K562 (cell line): ENCODE results near the gene SLC6A16. TPM values are rescaled to one million over a fixed set of nuclear protein-coding genes. Genes with fewer than 3 reads are reported as not detected.

ENCODE experiments used
- BDP1 ChIP-seq: IDR thresholded peaks from 3 replicates; pipeline ENCODE4 v1.6.1; 2011; ENCODE audit not compliant: insufficient read length, insufficient read depth
- CBFB ChIP-seq: sonication (generic); formaldehyde crosslinking; IDR thresholded peaks from 2 replicates; pipeline ENCODE4 v1.4.0; 2020; ENCODE audit warnings: mild to moderate bottlenecking, missing genetic modification reagents
- CEBPB ChIP-seq: fragments of 450-650 bp; IDR thresholded peaks from 2 replicates; pipeline ENCODE4 v1.6.1; 2016; ENCODE audit warnings: missing genetic modification characterization, missing compliant biosample characterization
- CREBBP ChIP-seq: IDR thresholded peaks from one replicate; pipeline ENCODE4 v1.6.1; 2012; ENCODE audit warnings: low read depth, mild to moderate bottlenecking, control low read depth, inconsistent platforms, low read length
- FUS ChIP-seq: fragments of 200-400 bp; formaldehyde crosslinking; optimal IDR thresholded peaks from 2 replicates; pipeline ENCODE3; 2017; ENCODE audit warnings: low read depth, low read length
- HNRNPH1 ChIP-seq: fragments of 200-400 bp; formaldehyde crosslinking; optimal IDR thresholded peaks from 2 replicates; pipeline ENCODE3; 2017; ENCODE audit warnings: low read depth, mild to moderate bottlenecking, low read length, moderate library complexity
- NFATC3 ChIP-seq: fragments of 450-650 bp; IDR thresholded peaks from 2 replicates; pipeline ENCODE4 v1.6.1; 2017; ENCODE audit warnings: mild to moderate bottlenecking
- NFYB ChIP-seq: IDR thresholded peaks from 2 replicates; pipeline ENCODE4 v1.6.1; 2011; ENCODE audit warnings: mild to moderate bottlenecking, moderate library complexity; ENCODE audit not compliant: insufficient read length; ENCODE audit errors: extremely low read depth
- PRPF4 ChIP-seq: fragments of 200-400 bp; formaldehyde crosslinking; IDR thresholded peaks from one replicate; pipeline ENCODE4 v1.6.1; 2017; ENCODE audit warnings: low read length, low read depth, mild to moderate bottlenecking; ENCODE audit not compliant: insufficient read depth, poor library complexity, severe bottlenecking
- SREBF2 ChIP-seq: sonication (generic); formaldehyde crosslinking; IDR thresholded peaks from 2 replicates; pipeline ENCODE4 v1.4.0; 2020; ENCODE audit warnings: mild to moderate bottlenecking, missing genetic modification reagents
- SRSF3 ChIP-seq: fragments of 200-400 bp; formaldehyde crosslinking; IDR thresholded peaks from 2 replicates; pipeline ENCODE4 v1.6.1; 2016; ENCODE audit warnings: mild to moderate bottlenecking, low read length, moderate library complexity; ENCODE audit not compliant: insufficient read depth
- SRSF7 ChIP-seq: fragments of 200-400 bp; formaldehyde crosslinking; optimal IDR thresholded peaks from 2 replicates; pipeline ENCODE3; 2017; ENCODE audit warnings: mild to moderate bottlenecking, low read depth, low read length
- STAT5A ChIP-seq: IDR thresholded peaks from 2 replicates; pipeline ENCODE4 v1.6.1; 2012; ENCODE audit warnings: low read length, inconsistent platforms, borderline replicate concordance
- TFAP4 ChIP-seq: sonication (generic); formaldehyde crosslinking; IDR thresholded peaks from 2 replicates; pipeline ENCODE4 v1.8.0; 2022; ENCODE audit warnings: missing genetic modification reagents, mild to moderate bottlenecking, moderate library complexity, borderline replicate concordance
- U2AF1 ChIP-seq: fragments of 200-400 bp; formaldehyde crosslinking; optimal IDR thresholded peaks from 2 replicates; pipeline ENCODE3; 2017; ENCODE audit warnings: mild to moderate bottlenecking, low read depth, low read length, moderate library complexity
- ZC3H11A ChIP-seq: IDR thresholded peaks from 2 replicates; pipeline ENCODE4 v1.6.1; 2012; ENCODE audit warnings: low read depth, low read length, improper control_type of control experiment
- ZNF12 ChIP-seq: sonication (generic); formaldehyde crosslinking; IDR thresholded peaks from 2 replicates; pipeline ENCODE4 v1.4.0; 2020; ENCODE audit warnings: mild to moderate bottlenecking, missing genetic modification reagents
- ZNF639 ChIP-seq, 2 experiments: fragments of 200-800 bp in 1 of 2; sonication (Bioruptor generic) in 1 of 2; sonication (generic) in 1 of 2; formaldehyde crosslinking in 1 of 2; IDR thresholded peaks in 1 of 2; conservative IDR thresholded peaks in 1 of 2; 2 replicates each; pipeline versions ENCODE4 v1.5.0 to v1.6.1; 2016 to 2020; ENCODE audit warnings: missing compliant biosample characterization in 1 of 2, missing genetic modification characterization in 1 of 2, missing genetic modification reagents in 1 of 2
- ZNF668 ChIP-seq: fragments of 250-450 bp; sonication (Bioruptor Pico); IDR thresholded peaks from 2 replicates; pipeline ENCODE4 v1.8.0; 2022; ENCODE audit warnings: mild to moderate bottlenecking, inconsistent platforms
- ZNF76 ChIP-seq: fragments of 250-450 bp; sonication (Bioruptor Pico); IDR thresholded peaks from 2 replicates; pipeline ENCODE4 v1.4.0; 2020; ENCODE audit warnings: mild to moderate bottlenecking, moderate library complexity, borderline replicate concordance
- ZNF766 ChIP-seq: fragments of 200-800 bp; sonication (Bioruptor generic); conservative IDR thresholded peaks from 2 replicates; pipeline ENCODE4 v1.6.1; 2016; ENCODE audit warnings: missing genetic modification characterization, missing compliant biosample characterization
- ZNF778 ChIP-seq: fragments of 450-650 bp; formaldehyde crosslinking; IDR thresholded peaks from 2 replicates; pipeline ENCODE4 v1.4.0; 2020; ENCODE audit warnings: mild to moderate bottlenecking, moderate library complexity
- polyA plus RNA-seq, 8 experiments: library from polyadenylated mRNA; depleted of rRNA in 4 of 8; stranded (reverse) in 5 of 8; unstranded in 3 of 8; fragments of >200 nt; fragmentation: Nextera tagmentation in 2 of 8; fragmentation: Illumina TruSeq in 1 of 8; extraction: Ambion mirVana in 2 of 8; extraction: Trizol in 1 of 8; gene quantifications; 2 replicates each; pipeline versions ENCODE4 v1.2.1 to v1.2.3, GENCODE V29; 2011 to 2014; ENCODE audit warnings: inconsistent platforms in 1 of 8, missing spikeins in 1 of 8
- total RNA-seq, 7 experiments: library from RNA; depleted of rRNA in 6 of 7; stranded (reverse); fragments of >200 nt in 6 of 7; fragmentation: Illumina TruSeq in 2 of 7; extraction: Trizol in 2 of 7; gene quantifications; 2 replicates each; pipeline versions ENCODE4 v1.2.1 to v1.2.3, GENCODE V29; 2011 to 2021; ENCODE audit warnings: low replicate concordance in 1 of 7
- TF ChIP-seq, protein P1 (sequence below): sonication (generic); formaldehyde crosslinking; IDR thresholded peaks from 2 replicates; pipeline ENCODE4 v1.8.0; 2023; ENCODE audit warnings: mild to moderate bottlenecking, missing genetic modification reagents

Gene SLC6A16
- total and polyA plus RNA-seq, 9 of the 15 experiments (the other 6 are each of a cell fraction or from before 2014, with no cell fraction given): 0.05 to 0.95 (median 0.36) TPM

GRCh38 chr19:49363268-49364082 is 38.5 kb upstream of the SLC6A16 start, which contains the start of gene DKKL1 (continued):
- no peak for TF ChIP-seq STAT5A
- no peak for TF ChIP-seq NFYB
- TF ChIP-seq ZNF778 (CRISPR knock-in tag): no peak
- TF ChIP-seq U2AF1: no peak
- peak; percentile 80; the same call in 1 of the 2 replicates for TF ChIP-seq ZNF766
- no peak for TF ChIP-seq ZNF76
- TF ChIP-seq PRPF4: no peak
- 0 out of 2 replicates have a peak, but pooled peaks have one; percentile 54 for TF ChIP-seq ZNF12 (CRISPR knock-in tag)
- no peak for TF ChIP-seq FUS
- TF ChIP-seq, protein P1, sequence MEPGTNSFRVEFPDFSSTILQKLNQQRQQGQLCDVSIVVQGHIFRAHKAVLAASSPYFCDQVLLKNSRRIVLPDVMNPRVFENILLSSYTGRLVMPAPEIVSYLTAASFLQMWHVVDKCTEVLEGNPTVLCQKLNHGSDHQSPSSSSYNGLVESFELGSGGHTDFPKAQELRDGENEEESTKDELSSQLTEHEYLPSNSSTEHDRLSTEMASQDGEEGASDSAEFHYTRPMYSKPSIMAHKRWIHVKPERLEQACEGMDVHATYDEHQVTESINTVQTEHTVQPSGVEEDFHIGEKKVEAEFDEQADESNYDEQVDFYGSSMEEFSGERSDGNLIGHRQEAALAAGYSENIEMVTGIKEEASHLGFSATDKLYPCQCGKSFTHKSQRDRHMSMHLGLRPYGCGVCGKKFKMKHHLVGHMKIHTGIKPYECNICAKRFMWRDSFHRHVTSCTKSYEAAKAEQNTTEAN (CRISPR knock-in tag): no peak
- TF ChIP-seq SREBF2 (CRISPR knock-in tag): no peak
- peak; percentile 78; the same call in 1 of the 2 replicates for TF ChIP-seq TFAP4 (CRISPR knock-in tag)
- TF ChIP-seq BDP1: no peak
- no peak for TF ChIP-seq ZNF668 (CRISPR knock-in tag)
- TF ChIP-seq ZC3H11A: no peak
- no peak for TF ChIP-seq HNRNPH1
- peak in 1 of 2 experiments; percentile 68; a peak in 1 of 4 replicates for TF ChIP-seq ZNF639 (CRISPR knock-in tag; conservative IDR thresholded peaks at IDR 0.05 in 1 of 2, IDR thresholded peaks at IDR 0.05 in 1 of 2)
- no peak for TF ChIP-seq CREBBP
- TF ChIP-seq NFATC3: no peak
- no peak for TF ChIP-seq SRSF3
- TF ChIP-seq SRSF7: no peak
- TF ChIP-seq CBFB (CRISPR knock-in tag): peak; percentile 85
- TF ChIP-seq CEBPB (tag): no peak
